Prostate gland (tissue), 2 donors: ENCODE measurements around the gene SIRT4.

Experiments used
- CTCF ChIP-seq, 4 experiments: fragments of 200-600 bp in 2 of 4; fragments of 450-650 bp in 2 of 4; sonication (generic) in 2 of 4; IDR thresholded peaks; 1 replicate in 3 of 4; 2 replicates in 1 of 4; pipeline ENCODE4 v1.5.1; 2016 to 2019; ENCODE audit warnings: antibody characterized with exemption in 4 of 4, mild to moderate bottlenecking in 2 of 4, moderate library complexity in 2 of 4
- POLR2AphosphoS5 ChIP-seq: sonication (generic); formaldehyde crosslinking; IDR thresholded peaks from one replicate; pipeline ENCODE4 v1.6.1; 2017; ENCODE audit warnings: antibody characterized with exemption

GRCh38 chr12:120324841-120325417 is 22.8 kb downstream of the SIRT4 start:
- TF ChIP-seq CTCF (IDR thresholded peaks at IDR 0.05) (no peak), POLR2AphosphoS5 (no peak)
